Measurements from ENCODE around the gene FURIN.

The FURIN gene

GRCh38 chr15:90902840-90903732 lies 34.7 kb downstream of the FURIN start, which contains the start of gene MAN2A2:
MAN2A2 (plus strand) TSS chr15:90903302; CDS start chr15:90904208, 906 bp downstream.
- ChIA-PET POLR2A (interaction anchor here (1.0 to 1.6 kb wide), 3 partner anchors 19 to 30 kb away, joined by 3 to 5 read pairs (median 4); partner anchors contain the start of gene HDDC3), CTCF (interaction anchor here (0.7 to 10.8 kb wide), 21 partner anchors 8 to 583 kb away, joined by 3 to 211 read pairs (median 5); partner anchors contain the start of genes FES, HDDC3 and UNC45A)
- peak; percentile 88 for DNase-seq (ENCODE audit: extremely low spot score)
- no peak for TF ChIP-seq CTCF (IDR thresholded peaks at IDR 0.05; ENCODE audit: control extremely low read depth, extremely low read depth, low read depth, missing control alignments)

GRCh38 chr15:90903733-90904536 lies 35.5 kb downstream of the FURIN start:
- no peak for DNase-seq (ENCODE audit: extremely low spot score)
- POLR2A ChIA-PET: interaction anchor here (1.4 to 1.6 kb wide), 2 partner anchors 27 to 29 kb away, joined by 4 to 5 read pairs; partner anchors contain the start of gene HDDC3
- TF ChIP-seq CTCF (IDR thresholded peaks at IDR 0.05; ENCODE audit: control extremely low read depth, extremely low read depth, low read depth, missing control alignments): no peak
- CTCF ChIA-PET: interaction anchor here (1.4 to 10.8 kb wide), 12 partner anchors 11 to 584 kb away, joined by 3 to 211 read pairs (median 7); partner anchors contain the start of genes FES, HDDC3 and UNC45A

GRCh38 chr15:90904746-90905145 lies 36.4 kb downstream of the FURIN start:
- CTCF ChIA-PET: interaction anchor here (2.0 to 10.8 kb wide), 4 partner anchors 10 to 584 kb away, joined by 8 to 211 read pairs (median 42); partner anchors contain the start of genes FES, HDDC3 and UNC45A
- POLR2A ChIA-PET: no interaction called here
- no peak for DNase-seq (ENCODE audit: extremely low spot score)
- TF ChIP-seq CTCF (IDR thresholded peaks at IDR 0.05; ENCODE audit: control extremely low read depth, extremely low read depth, low read depth, missing control alignments): no peak

GRCh38 chr15:90905306-90906180 lies 37.2 kb downstream of the FURIN start:
- DNase-seq (ENCODE audit: extremely low spot score): no peak
- no peak for TF ChIP-seq CTCF (IDR thresholded peaks at IDR 0.05; ENCODE audit: control extremely low read depth, extremely low read depth, low read depth, missing control alignments)
- POLR2A ChIA-PET: no interaction called here
- CTCF ChIA-PET: interaction anchor here (1.0 to 10.8 kb wide), 8 partner anchors 9 to 585 kb away, joined by 3 to 211 read pairs (median 6); partner anchors contain the start of genes FES, HDDC3 and UNC45A

- POLR2A ChIA-PET: no interaction called here
- DNase-seq (ENCODE audit: extremely low spot score): no peak
- CTCF ChIA-PET: interaction anchor here (0.9 to 10.8 kb wide), 7 partner anchors 9 to 586 kb away, joined by 3 to 211 read pairs (median 4); partner anchors contain the start of genes HDDC3 and UNC45A
- no peak for TF ChIP-seq CTCF (IDR thresholded peaks at IDR 0.05; ENCODE audit: control extremely low read depth, extremely low read depth, low read depth, missing control alignments)
These were observed 37.9 kb downstream of the FURIN start for GRCh38 chr15:90906181-90906849.

Data from GM10248 (cell line).